GM23248 (cell line): ENCODE measurements around the gene OPCML.

Source experiments
- EZH2 ChIP-seq: fragments of 200-600 bp; sonication (generic); IDR thresholded peaks from 2 replicates; pipeline ENCODE4 v1.6.1; 2018; ENCODE audit warnings: antibody characterized with exemption, mild to moderate bottlenecking; ENCODE audit not compliant: insufficient read depth, poor library complexity, severe bottlenecking
- EZH2phosphoT487 ChIP-seq: fragments of 200-600 bp; sonication (generic); IDR thresholded peaks from 2 replicates; pipeline ENCODE4 v1.6.1; 2018; ENCODE audit warnings: antibody characterized with exemption, moderate library complexity, mild to moderate bottlenecking, low read depth; ENCODE audit not compliant: insufficient read depth

- TF ChIP-seq EZH2 (no peak), EZH2phosphoT487 (no peak)
Observed at GRCh38 chr11:132621976-132622580, 910.2 kb downstream of the OPCML start.
